GM21619 (cell line): ENCODE measurements around the gene TLE6.
A peak's percentile ranks its signal among the peaks of the same experiment; 100 is the strongest.
"Not testable (repeated sequence)": the region's sequence is repeated elsewhere in the genome, so short reads cannot be mapped to it uniquely, and the experiment has no call there.

ENCODE experiments used
- ATAC-seq: cut with Tn5 transposase; IDR thresholded peaks from one replicate; pipeline ENCODE4 v1.9.1; 2021; ENCODE audit not compliant: unreplicated experiment

The TLE6 gene

DNA sequence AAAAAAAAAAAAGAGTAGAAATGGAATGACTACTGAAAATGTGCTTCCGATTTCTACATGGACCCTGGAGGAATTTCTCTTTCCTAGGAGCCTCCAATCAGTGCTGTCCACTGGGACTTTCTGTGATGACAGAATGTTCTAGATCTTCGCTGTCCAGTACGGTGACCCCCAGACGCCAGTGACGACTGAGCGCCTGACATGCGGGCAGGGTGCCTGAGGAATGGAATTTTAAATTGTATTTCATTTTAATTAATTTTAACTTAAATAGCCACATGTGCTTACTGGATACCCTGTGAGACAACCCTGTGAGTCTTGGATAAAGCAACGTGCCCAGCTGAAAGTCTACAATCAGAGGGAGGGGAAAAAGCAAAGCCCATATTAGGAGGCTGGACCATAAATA, 4.1 kb upstream of the TLE6 start:
- no peak for ATAC-seq

DNA sequence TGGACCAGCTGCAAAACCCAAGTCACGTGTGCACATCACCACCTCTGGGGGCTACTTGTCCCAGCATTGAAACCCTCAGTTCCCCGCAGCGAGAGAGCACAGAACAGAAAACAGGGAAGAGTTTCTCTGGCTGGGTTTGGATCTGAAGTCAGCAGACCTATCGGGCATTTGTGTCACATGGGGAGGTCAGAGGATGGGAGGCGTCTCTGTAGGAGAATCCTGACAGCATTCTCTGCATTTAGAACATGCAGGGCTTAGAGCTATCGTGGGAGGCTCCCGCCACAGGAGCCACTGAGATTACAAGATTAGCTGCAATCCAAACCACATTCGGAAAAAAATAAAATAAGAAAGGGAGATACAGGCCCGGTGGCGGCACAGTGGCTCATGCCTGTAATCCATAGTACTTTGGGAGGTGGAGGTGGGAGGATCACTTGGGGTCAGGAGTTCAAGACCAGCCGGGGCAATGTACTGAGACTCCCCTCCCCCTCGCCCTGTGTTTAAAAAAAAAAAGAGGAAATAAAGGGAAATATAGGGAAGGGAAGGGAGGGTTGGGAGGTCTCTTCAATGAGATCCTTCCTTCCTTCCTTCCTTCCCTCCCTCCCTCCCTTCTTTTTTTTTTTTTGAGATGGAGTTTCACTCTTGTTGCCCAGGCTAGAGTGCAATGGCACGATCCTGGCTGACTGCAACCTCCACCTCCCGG, 2.9 kb upstream of the TLE6 start:
- no peak for ATAC-seq

- ATAC-seq: no peak
Observed at GRCh38 chr19:2976609-2977000, 759 bp upstream of the TLE6 start.

GRCh38 chr19:2977746-2978138, 378 bp downstream of the TLE6 start:
- ATAC-seq: peak; percentile 12

DNA sequence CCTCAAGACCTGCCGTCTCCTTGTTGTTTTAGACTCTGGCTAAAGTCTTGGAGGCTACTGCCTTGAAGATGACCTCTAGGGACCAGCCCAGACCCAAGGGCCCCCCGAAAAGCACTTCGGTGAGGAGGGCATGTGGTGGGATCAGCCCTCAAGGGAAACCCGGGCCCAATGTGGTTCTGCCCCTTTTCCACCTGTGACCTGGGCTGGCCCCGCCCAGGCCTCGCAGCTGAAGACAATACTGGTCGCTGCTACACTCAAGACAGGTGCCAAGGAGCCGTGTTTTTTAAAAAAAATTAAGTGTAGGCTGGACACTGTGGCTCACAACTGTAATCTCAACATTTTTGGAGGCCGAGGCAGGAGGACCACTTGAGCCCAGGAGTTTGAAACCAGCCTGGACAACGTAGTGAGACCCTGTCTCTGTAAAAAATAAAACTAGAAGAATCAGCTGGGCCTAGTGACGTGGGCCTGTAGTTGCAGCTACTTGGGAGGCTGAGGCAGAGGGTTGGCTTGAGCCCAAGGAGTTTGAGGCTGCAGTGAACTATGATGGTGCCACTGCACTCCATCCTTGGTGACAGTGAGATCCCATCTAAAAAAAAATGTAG, 903 bp downstream of the TLE6 start:
- ATAC-seq: no peak

DNA sequence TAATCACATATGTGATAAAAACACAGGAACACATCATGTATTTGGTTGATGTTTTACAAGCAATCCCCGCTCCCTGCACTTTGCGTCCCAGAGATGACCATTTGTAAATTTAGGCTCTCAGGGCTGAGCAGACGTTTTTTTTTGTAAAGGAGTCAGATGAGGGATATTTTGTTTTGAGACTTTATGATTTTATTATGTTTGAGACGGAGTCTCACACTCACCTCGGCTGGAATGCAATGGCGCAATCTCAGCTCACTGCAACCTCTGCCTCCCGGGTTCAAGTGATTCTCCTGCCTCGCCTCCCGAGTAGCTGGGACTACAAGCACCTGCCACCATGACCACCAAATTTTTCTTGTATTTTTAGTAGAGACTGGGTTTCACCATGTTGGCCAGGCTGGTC, 1.4 kb downstream of the TLE6 start:
- ATAC-seq: no peak

GRCh38 chr19:2981898-2982297, 4.5 kb downstream of the TLE6 start:
- ATAC-seq: no peak

- no peak for ATAC-seq
Observed at GRCh38 chr19:2982561-2982960, 5.2 kb downstream of the TLE6 start.

- ATAC-seq: no peak
Observed at GRCh38 chr19:2982983-2983350, 5.6 kb downstream of the TLE6 start.

GRCh38 chr19:2983351-2984214, 6.2 kb downstream of the TLE6 start:
- ATAC-seq: no peak

DNA sequence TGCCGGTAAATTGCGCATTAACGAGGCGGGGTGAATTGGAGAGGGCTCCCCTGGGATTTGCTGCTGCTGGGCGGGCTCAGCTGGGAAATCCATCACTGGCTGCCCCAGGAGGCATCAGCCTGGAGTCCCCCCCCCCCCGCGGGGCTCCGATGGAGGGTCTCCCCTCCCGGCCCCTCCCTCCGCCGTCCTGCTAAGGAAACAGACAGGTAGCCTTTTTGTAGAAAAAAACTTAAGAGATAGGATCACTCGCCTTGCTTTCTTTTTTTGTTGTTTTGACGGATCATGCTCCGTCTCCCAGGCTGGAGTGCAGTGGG, 6.8 kb downstream of the TLE6 start:
- ATAC-seq: no peak

- no peak for ATAC-seq
Observed at GRCh38 chr19:2986951-2987524, 9.7 kb downstream of the TLE6 start.

- ATAC-seq: no peak
Observed at GRCh38 chr19:2987797-2988196, 10.4 kb downstream of the TLE6 start.

- no peak for ATAC-seq
Observed at GRCh38 chr19:2988568-2988967, 11.2 kb downstream of the TLE6 start.

GRCh38 chr19:2989236-2989946, 12.0 kb downstream of the TLE6 start:
- no peak for ATAC-seq

- not testable (repeated sequence) for ATAC-seq
Observed at GRCh38 chr19:2992333-2992732, 15.0 kb downstream of the TLE6 start.

GRCh38 chr19:2992958-2993357, 15.6 kb downstream of the TLE6 start:
- ATAC-seq: no peak

GRCh38 chr19:2993579-2993978, 16.2 kb downstream of the TLE6 start:
- ATAC-seq: no peak

DNA sequence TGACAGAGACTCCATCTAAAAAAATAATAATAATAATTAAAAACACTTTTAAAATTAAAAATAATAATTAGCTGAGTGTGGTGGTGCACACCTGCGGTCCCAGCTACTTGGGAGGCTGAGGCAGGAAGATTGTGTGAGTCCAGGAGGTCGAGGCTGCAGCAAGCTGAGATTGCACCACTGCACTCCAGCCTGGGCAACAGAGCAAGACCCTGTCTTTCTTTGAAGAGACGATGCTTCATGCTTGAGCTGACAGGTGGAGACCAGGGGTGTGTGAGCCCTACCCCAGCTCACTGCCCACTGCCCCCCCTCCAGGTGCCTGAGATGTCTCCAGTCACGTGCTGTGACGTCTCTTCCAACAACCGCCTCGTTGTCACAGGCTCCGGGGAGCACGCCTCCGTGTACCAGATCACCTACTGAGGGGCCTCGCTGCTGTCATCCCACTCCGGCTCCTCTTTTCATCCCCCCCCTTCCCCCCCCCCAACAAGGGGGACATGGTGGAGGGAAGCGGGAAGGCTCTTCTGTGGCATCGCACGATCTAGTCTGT, 17.3 kb downstream of the TLE6 start:
- ATAC-seq: no peak

GRCh38 chr19:2997720-2998119, 20.4 kb downstream of the TLE6 start:
- no peak for ATAC-seq

DNA sequence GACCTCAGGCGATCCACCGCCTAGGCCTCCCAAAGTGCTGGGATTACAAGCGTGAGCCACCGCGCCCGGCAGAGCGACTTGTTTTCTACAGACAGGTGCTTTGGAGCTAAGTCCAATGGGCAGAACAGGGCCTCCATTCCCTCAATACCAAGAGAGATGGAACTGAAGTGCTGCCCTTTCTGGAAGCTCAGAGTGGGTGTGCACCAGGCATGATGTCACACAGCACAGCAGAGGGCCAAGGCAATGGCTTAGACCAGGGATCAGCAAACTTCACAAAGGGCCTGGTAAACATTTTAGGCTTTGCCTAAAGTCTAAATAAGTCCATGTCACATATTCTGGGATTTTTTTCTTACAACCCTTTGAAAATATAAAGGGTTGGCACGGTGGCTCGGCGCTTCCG, 21.3 kb downstream of the TLE6 start:
- ATAC-seq: no peak
